IPS-NIHi7 (cell line): ENCODE measurements around the gene ZBTB16.
A peak's percentile ranks its signal among the peaks of the same experiment; 100 is the strongest.

Source experiments
- DNase-seq: peaks from one replicate; pipeline ENCODE4 v3.0.0; 2012; ENCODE audit warnings: mixed read lengths; ENCODE audit errors: extremely low spot score

ZBTB16 gene

GRCh38 chr11:114059278-114059983, at the start of gene ZBTB16:
TSS of gene ZBTB16 (plus strand) at chr11:114059711. CDS start at chr11:114063301, 3,590 bp downstream.
- peak; percentile 82 for DNase-seq

GRCh38 chr11:114010931-114011330, 48.6 kb upstream of the ZBTB16 start:
- DNase-seq = no peak

- no peak for DNase-seq
Observed at GRCh38 chr11:114011443-114011842, 48.1 kb upstream of the ZBTB16 start.

- no peak for DNase-seq
Observed at GRCh38 chr11:114015117-114015516, 44.4 kb upstream of the ZBTB16 start.

GRCh38 chr11:114016986-114017385, 42.5 kb upstream of the ZBTB16 start:
- no peak for DNase-seq

GRCh38 chr11:114017723-114018122, 41.8 kb upstream of the ZBTB16 start:
- no peak for DNase-seq

GRCh38 chr11:114019046-114019445, 40.5 kb upstream of the ZBTB16 start:
- no peak for DNase-seq

- DNase-seq = no peak
Observed at GRCh38 chr11:114019574-114019973, 39.9 kb upstream of the ZBTB16 start.

- DNase-seq = no peak
Observed at GRCh38 chr11:114025329-114025907, 34.1 kb upstream of the ZBTB16 start.

- DNase-seq = peak; percentile 75
Observed at GRCh38 chr11:114026355-114026754, 33.2 kb upstream of the ZBTB16 start.

- no peak for DNase-seq
Observed at GRCh38 chr11:114027391-114027790, 32.1 kb upstream of the ZBTB16 start.

GRCh38 chr11:114027926-114028325, 31.6 kb upstream of the ZBTB16 start:
- DNase-seq = no peak

GRCh38 chr11:114031246-114031966, 28.1 kb upstream of the ZBTB16 start:
- DNase-seq = no peak

- no peak for DNase-seq
Observed at GRCh38 chr11:114031967-114032320, 27.6 kb upstream of the ZBTB16 start.

- DNase-seq = no peak
Observed at GRCh38 chr11:114033066-114033465, 26.4 kb upstream of the ZBTB16 start.

GRCh38 chr11:114033572-114033971, 25.9 kb upstream of the ZBTB16 start:
- no peak for DNase-seq

- DNase-seq = no peak
Observed at GRCh38 chr11:114034956-114035355, 24.6 kb upstream of the ZBTB16 start.

GRCh38 chr11:114036147-114036811, 23.2 kb upstream of the ZBTB16 start:
- DNase-seq = peak; percentile 90

GRCh38 chr11:114036958-114037357, 22.6 kb upstream of the ZBTB16 start:
- no peak for DNase-seq

- DNase-seq = no peak
Observed at GRCh38 chr11:114039551-114039950, 20.0 kb upstream of the ZBTB16 start.

GRCh38 chr11:114040706-114041211, 18.8 kb upstream of the ZBTB16 start:
- DNase-seq = no peak

GRCh38 chr11:114042234-114042633, 17.3 kb upstream of the ZBTB16 start:
- DNase-seq = no peak
